Left colon (tissue), 2 donors: ENCODE data around the gene AKAP4. TPM values are rescaled to one million over a fixed set of nuclear protein-coding genes. Genes with fewer than 3 reads are reported as not detected.

Experiments
- ATAC-seq: fragments of 200-7000 bp; cut with Tn5 transposase; one replicate; pipeline ENCODE4 v1.9.1; 2020; ENCODE audit warnings: mild to moderate bottlenecking, moderate library complexity
- DNase-seq, 2 donors: peaks; one replicate each; pipeline ENCODE4 v3.0.0-alpha.2; 2020
- intact Hi-C, 2 donors: fragments of 100-400 bp; cut with DNase I in 1 of 2; cut with micrococcal nuclease in 1 of 2; formaldehyde crosslinking; loops; one replicate each; pipeline versions ENCODE4 v1.11.2 to v1.14.0; 2022; cut with DNase I, micrococcal nuclease
- long read RNA-seq: library from polyadenylated mRNA; unstranded; transcript quantifications from one replicate; pipeline ENCODE4 v2.0.0, GENCODE V29; 2021
- total RNA-seq, 2 donors: library from RNA; stranded (reverse); fragmentation: NEBNext Ultra II Directional; extraction: Animal tissue kit (Norgen Biotek cat#: 25700); gene quantifications; one replicate each; pipeline ENCODE4 v1.2.1, GENCODE V29; 2021
- donor health status: DM: no; HTN: no; CAD: no.
- donor health status: DM: yes; HTN: yes; CAD: no.

The AKAP4 gene, protein sequence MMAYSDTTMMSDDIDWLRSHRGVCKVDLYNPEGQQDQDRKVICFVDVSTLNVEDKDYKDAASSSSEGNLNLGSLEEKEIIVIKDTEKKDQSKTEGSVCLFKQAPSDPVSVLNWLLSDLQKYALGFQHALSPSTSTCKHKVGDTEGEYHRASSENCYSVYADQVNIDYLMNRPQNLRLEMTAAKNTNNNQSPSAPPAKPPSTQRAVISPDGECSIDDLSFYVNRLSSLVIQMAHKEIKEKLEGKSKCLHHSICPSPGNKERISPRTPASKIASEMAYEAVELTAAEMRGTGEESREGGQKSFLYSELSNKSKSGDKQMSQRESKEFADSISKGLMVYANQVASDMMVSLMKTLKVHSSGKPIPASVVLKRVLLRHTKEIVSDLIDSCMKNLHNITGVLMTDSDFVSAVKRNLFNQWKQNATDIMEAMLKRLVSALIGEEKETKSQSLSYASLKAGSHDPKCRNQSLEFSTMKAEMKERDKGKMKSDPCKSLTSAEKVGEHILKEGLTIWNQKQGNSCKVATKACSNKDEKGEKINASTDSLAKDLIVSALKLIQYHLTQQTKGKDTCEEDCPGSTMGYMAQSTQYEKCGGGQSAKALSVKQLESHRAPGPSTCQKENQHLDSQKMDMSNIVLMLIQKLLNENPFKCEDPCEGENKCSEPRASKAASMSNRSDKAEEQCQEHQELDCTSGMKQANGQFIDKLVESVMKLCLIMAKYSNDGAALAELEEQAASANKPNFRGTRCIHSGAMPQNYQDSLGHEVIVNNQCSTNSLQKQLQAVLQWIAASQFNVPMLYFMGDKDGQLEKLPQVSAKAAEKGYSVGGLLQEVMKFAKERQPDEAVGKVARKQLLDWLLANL
- not detected for total RNA-seq
- long read RNA-seq = 0 reads

- intact Hi-C loops = no loop called here
- DNase-seq (no peak), ATAC-seq (no peak)
These were observed at the start of gene AKAP4 for GRCh38 chrX:50200907-50201306. Gene AKAP4 (minus strand): TSS chrX:50201007. CDS start chrX:50200889, 118 bp downstream.

DNA sequence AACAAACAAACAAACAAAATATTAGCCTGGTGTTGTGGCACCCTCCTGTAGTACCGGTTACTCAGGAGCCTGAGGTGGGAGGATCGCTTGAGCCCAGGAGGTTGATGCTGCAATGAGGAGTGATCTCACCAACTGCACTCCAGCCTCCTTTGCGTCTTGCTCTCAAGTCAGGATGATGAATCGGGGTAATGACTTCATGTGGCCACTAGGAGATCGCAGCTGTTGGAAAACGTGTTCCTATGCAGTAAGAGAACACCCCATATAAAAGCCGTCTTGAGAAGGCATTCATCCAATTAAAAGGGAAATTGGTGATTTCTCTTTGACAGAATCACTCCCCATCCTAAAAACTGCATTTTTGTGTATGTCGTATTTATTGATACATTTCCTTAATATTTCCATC lies 10.7 kb upstream of the AKAP4 start:
- no peak for DNase-seq

DNA sequence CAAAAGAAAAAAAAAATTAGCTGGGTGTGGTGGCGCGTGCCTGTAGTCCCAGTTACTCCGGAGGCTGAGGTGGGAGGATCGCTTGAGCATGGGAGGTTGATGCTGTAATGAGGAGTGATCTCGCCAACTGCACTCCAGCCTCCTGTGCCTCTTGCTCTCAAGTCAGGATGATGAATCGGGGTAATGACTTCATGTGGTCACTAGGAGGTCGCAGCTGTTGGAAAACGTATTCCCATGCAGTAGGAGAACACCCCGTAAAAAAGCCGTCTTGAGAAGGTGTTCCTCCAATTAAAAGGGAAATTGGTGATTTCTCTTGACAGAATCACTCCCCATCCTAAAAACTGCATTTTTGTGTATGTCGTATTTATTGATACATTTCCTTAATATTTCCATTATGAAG lies 5.9 kb upstream of the AKAP4 start:
- intact Hi-C loops = no loop called here
- ATAC-seq = no peak
- DNase-seq = no peak

More for the DNA sequence above, 10.7 kb upstream of the AKAP4 start:
- ATAC-seq = peak; percentile 71
- intact Hi-C loops = no loop called here

DNA sequence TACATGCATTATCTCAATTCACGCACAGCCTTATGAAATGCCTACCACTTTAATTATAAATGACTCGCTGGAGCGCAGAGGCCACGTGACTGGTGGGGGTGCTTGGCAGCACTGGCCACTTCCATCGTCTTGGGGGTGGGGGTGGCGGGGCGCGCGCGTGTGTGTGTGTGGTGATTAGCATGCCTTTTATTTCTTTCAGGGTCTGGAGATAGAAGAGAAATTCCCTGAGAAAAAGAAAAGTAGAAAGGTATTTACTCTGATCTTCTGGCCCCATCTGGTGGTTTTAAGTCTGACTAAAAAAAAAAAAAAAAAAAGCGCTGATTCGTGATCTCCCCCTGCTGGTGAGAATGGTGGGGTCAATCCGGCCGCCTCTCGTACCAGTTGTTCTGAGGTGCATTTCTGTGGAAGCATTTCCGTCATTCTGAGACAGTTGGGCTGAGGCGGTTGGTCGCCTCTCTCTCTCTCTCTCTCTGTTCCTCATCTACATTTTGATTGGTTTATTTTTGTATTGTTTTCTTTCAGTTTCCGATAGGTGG lies 3.6 kb upstream of the AKAP4 start, which contains the start of gene CCNB3:
Gene CCNB3 (plus strand): TSS at position 402 of the 536 bp plus-strand sequence. CDS start 80,399 bp downstream, outside the sequence.
- intact Hi-C loops = no loop called here
- DNase-seq = peak; percentile 67 to 76
- ATAC-seq = peak; percentile 93

DNA sequence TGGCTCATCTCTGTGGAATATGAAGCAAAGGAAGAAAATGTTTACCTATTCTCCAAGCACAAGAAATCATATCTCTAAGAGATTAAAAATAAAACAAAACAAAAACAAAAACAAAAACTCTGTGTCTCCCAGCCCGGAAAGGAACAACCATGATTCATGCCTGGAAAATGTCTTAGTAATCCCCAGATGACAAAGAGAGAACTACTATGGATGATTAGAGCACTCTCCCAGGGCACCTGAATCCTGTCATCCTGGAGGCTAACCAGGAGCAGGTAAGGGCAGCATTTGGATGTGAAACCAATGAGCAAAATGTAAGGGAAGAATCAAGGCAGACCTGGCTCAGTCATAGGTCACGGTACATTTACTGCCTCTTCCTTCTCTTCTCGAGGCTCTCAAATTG lies 1.7 kb upstream of the AKAP4 start:
- DNase-seq (no peak), ATAC-seq (no peak)
- intact Hi-C loops = no loop called here

GRCh38 chrX:50198348-50198747 lies 2.5 kb downstream of the AKAP4 start:
- ATAC-seq (peak; percentile 56), DNase-seq (no peak)
- intact Hi-C loops = no loop called here

GRCh38 chrX:50188859-50189600 lies 11.8 kb downstream of the AKAP4 start:
- ATAC-seq = peak; percentile 49
- intact Hi-C loops = no loop called here
- no peak for DNase-seq

DNA sequence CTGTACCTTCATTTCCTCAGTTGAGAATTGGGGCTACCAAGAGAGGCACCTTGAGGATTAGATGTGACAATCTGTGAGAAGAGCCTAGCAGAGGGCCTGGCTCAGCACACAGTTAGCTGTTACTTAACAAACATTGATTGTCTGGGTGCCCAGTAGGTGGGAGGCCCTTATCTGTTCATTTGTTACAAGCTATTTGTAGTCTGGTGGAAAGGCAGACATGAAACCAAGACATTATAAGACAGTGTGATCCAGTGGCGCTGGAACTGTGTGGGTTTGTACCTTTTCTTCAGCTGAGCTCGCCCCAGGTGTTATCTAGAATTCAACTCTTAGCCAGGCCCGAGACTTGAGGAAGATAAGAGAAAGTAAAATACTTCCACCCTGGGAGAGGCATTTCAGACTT lies 16.9 kb downstream of the AKAP4 start:
- no peak for DNase-seq
- no peak for ATAC-seq
- intact Hi-C loops = no loop called here

- intact Hi-C loops = no loop called here
- DNase-seq = peak in 1 of 2 donors; percentile 26
- ATAC-seq = peak; percentile 85
These were observed 20.5 kb downstream of the AKAP4 start for GRCh38 chrX:50180073-50180940.

GRCh38 chrX:50169717-50170116 lies 31.1 kb downstream of the AKAP4 start:
- ATAC-seq (no peak), DNase-seq (no peak)
- intact Hi-C loops = loop anchor here in 1 of 2 donors (10.0 kb wide), 1 partner anchor 55 kb away; no protein-coding TSS in a partner anchor

DNA sequence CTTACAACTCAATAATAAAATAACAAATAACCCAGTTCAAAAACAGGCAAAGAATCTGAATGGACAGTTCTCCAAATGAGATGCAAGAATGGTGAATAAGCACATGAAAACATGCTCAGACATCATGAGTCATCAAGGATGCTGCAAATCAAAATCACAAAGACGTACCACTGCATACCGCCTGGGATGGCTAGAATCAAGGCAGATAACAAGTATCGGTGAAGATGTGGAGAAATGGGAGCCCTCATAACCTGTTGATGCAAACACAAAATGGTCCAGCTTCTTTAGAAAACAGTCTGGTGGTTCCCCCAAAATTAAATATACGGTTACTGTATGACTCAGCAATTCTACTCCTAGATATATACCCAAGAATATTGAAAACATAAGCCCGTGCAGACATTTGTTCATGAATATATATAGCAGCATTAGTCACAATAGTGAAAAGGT lies 32.5 kb downstream of the AKAP4 start:
- DNase-seq = no peak
- no peak for ATAC-seq
- intact Hi-C loops = loop anchor here in 1 of 2 donors (10.0 kb wide), 1 partner anchor 53 kb away; no protein-coding TSS in a partner anchor

DNA sequence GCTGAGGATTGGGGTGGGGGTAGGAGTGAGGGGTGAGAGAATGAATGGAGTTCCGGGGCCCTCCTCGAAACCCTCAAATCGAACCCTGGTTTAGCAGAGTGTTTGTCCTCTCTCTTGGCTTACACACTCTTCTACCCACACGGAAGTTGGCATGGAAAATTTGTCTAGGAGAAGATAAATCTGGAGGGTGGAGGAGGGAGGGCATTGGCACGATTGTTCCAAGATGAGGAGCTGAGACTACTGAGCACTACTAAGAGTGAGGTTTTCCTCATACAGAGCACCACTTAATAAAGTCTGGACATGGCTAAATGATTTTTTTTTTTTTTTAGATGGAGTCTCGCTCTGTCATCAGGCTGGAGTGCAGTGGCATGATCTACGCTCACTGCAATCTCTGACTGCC lies 33.4 kb downstream of the AKAP4 start:
- peak; percentile 74 for ATAC-seq
- DNase-seq = no peak
- intact Hi-C loops = loop anchor here in 1 of 2 donors (10.0 kb wide), 1 partner anchor 53 kb away; no protein-coding TSS in a partner anchor

DNA sequence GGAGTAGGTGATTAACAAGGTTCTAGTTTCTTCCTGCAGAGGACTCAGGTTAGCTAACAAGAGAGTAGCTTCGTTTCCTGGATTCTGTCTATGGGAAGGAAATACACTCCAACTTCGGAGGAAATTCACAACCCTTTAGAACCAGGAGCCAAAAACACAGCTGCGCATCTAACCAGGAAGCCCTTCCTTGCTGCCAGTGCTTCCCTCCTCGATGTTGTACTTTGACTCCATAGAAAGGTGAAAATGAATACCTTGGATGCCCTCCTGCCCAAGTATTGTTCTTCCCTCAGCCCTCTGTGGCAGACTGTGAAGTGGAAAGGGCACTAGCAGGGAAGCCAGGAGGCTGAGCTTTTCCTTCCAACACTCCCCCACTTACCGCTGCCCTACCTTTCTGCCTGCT lies 35.1 kb downstream of the AKAP4 start:
- peak; percentile 66 for ATAC-seq
- intact Hi-C loops = loop anchor here in 1 of 2 donors (10.0 kb wide), 1 partner anchor 51 kb away; no protein-coding TSS in a partner anchor
- no peak for DNase-seq

DNA sequence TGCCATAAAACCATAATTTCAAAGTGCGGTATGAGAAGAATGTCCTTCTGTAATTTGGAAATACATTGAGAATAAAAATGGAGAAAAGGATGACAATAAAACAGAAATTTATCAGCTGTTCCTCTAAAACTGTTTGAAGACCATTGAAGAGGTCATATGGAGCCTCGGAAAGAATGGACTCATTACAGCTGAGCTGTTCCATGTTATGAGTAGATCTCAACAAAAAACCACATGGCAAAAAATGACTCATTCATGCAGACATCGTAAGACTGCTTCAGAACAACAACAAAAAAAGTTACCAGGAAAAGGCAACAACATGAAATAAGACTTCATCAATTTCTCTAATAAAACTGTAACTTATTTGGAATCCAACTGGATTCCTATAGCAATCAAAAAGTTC lies 39.7 kb downstream of the AKAP4 start:
- ATAC-seq (no peak), DNase-seq (no peak)
- intact Hi-C loops = loop anchor here in 1 of 2 donors (10.0 kb wide), 1 partner anchor 46 kb away; no protein-coding TSS in a partner anchor

- intact Hi-C loops = no loop called here
- ATAC-seq = peak; percentile 80
- peak in 1 of 2 donors; percentile 31 for DNase-seq
These were observed 42.2 kb downstream of the AKAP4 start for GRCh38 chrX:50158593-50158992.

GRCh38 chrX:50157545-50158135 lies 43.2 kb downstream of the AKAP4 start:
- DNase-seq = peak; percentile 47 to 60
- intact Hi-C loops = no loop called here
- peak; percentile 36 for ATAC-seq

DNA sequence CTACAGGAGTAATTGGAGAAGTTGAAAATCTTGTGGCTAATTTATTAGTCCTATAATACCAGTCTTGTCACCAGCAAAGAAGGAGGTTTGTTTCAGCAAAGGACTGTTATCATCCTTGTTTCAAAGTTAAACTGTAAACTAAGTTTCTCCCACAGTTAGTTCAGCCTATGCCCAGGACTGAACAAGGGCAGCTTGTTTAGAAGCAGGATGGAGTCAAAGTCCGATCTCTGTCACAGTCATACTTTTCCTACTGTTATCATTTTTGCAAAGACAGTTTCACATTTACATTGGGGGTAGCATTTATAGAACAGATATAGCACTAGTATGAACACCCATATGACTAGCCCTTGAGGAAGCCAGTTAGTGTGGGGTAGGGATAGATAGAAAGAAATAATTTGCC lies 46.4 kb downstream of the AKAP4 start:
- ATAC-seq (peak; percentile 71), DNase-seq (no peak)
- intact Hi-C loops = no loop called here
